Stimulated activated effector memory CD8-positive, alpha-beta T cell treated with anti-CD3 and anti-CD28 coated beads, Interleukin-12 subunit alpha, Interleukin-12 subunit beta, amount 100 ng/mL, for 72 hours (primary cell): ENCODE results near the gene PTGDR2.

Experiments used
- ATAC-seq: fragments of 150-1000 bp; cut with Tn5 transposase; 2 replicates; pipeline ENCODE4 v1.10.0; 2021
- DNase-seq, 2 donors: peaks; one replicate each; pipeline ENCODE4 v3.0.0; 2021 to 2022; ENCODE audit warnings: low spot score in 2 of 2
- H3K27ac Mint-ChIP-seq: one replicate; pipeline ENCODE4 v1.8.0; 2022; ENCODE audit warnings: mild to moderate bottlenecking, mixed read lengths
- H3K36me3 Mint-ChIP-seq: one replicate; pipeline ENCODE4 v1.8.0; 2022; ENCODE audit warnings: mild to moderate bottlenecking, mixed read lengths
- H3K4me1 Mint-ChIP-seq: one replicate; pipeline ENCODE4 v1.8.0; 2022; ENCODE audit warnings: mixed read lengths
- H3K4me3 Mint-ChIP-seq: one replicate; pipeline ENCODE4 v1.8.0; 2022; ENCODE audit warnings: mild to moderate bottlenecking, mixed read lengths
- H3K9me3 Mint-ChIP-seq: one replicate; pipeline ENCODE4 v1.8.0; 2022; ENCODE audit warnings: mixed read lengths

The PTGDR2 gene

GRCh38 chr11:60854140-60854846 is 1.5 kb downstream of the PTGDR2 start:
- no peak overlapping the region for H3K4me3 Mint-ChIP-seq
- ATAC-seq (no peak), DNase-seq (no peak)
- peaks cover 19% of the 10 kb centered on the region for H3K4me1 Mint-ChIP-seq
- no peaks in the 10 kb centered on the region for H3K9me3 Mint-ChIP-seq
- no peak overlapping the region for H3K27ac Mint-ChIP-seq
- H3K36me3 Mint-ChIP-seq = peaks cover 26% of the 10 kb centered on the region

GRCh38 chr11:60852982-60853950 is 2.5 kb downstream of the PTGDR2 start:
- Mint-ChIP-seq H3K9me3 (no peaks in the 10 kb centered on the region), H3K36me3 (peaks cover 37% of the 10 kb centered on the region), H3K4me1 (peaks cover 14% of the 10 kb centered on the region)

GRCh38 chr11:60852117-60852981 is 3.4 kb downstream of the PTGDR2 start:
- Mint-ChIP-seq H3K9me3 (no peaks in the 10 kb centered on the region), H3K4me1 (peaks cover 5% of the 10 kb centered on the region), H3K36me3 (peaks cover 46% of the 10 kb centered on the region), H3K27ac (no peak overlapping the region), H3K4me3 (no peak overlapping the region)
- DNase-seq (no peak), ATAC-seq (no peak)

More at GRCh38 chr11:60852982-60853950, 2.5 kb downstream of the PTGDR2 start:
- ATAC-seq (no peak), DNase-seq (no peak)
- Mint-ChIP-seq H3K27ac (no peak overlapping the region), H3K4me3 (no peak overlapping the region)

GRCh38 chr11:60851327-60852104 is 4.2 kb downstream of the PTGDR2 start:
- H3K9me3 Mint-ChIP-seq = no peaks in the 10 kb centered on the region
- no peak for DNase-seq
- H3K4me1 Mint-ChIP-seq = peaks cover 5% of the 10 kb centered on the region
- H3K27ac Mint-ChIP-seq = no peak overlapping the region
- ATAC-seq = no peak
- H3K4me3 Mint-ChIP-seq = no peak overlapping the region
- H3K36me3 Mint-ChIP-seq = peaks cover 54% of the 10 kb centered on the region

GRCh38 chr11:60849641-60850520 is 5.9 kb downstream of the PTGDR2 start:
- Mint-ChIP-seq H3K36me3 (peaks cover 69% of the 10 kb centered on the region), H3K4me1 (peaks cover 18% of the 10 kb centered on the region), H3K9me3 (no peaks in the 10 kb centered on the region), H3K4me3 (no peak overlapping the region), H3K27ac (no peak overlapping the region)
- no peak for ATAC-seq
- DNase-seq = no peak

GRCh38 chr11:60848714-60849151 is 7.0 kb downstream of the PTGDR2 start:
- no peak for DNase-seq
- peak overlapping the region; percentile 45 for H3K27ac Mint-ChIP-seq
- no peaks in the 10 kb centered on the region for H3K9me3 Mint-ChIP-seq
- H3K4me1 Mint-ChIP-seq = peaks cover 29% of the 10 kb centered on the region
- peaks cover 77% of the 10 kb centered on the region for H3K36me3 Mint-ChIP-seq
- no peak overlapping the region for H3K4me3 Mint-ChIP-seq
- no peak for ATAC-seq

GRCh38 chr11:60847896-60848295 is 7.9 kb downstream of the PTGDR2 start:
- no peak overlapping the region for H3K27ac Mint-ChIP-seq

GRCh38 chr11:60847281-60847680 is 8.5 kb downstream of the PTGDR2 start:
- no peak overlapping the region for H3K4me3 Mint-ChIP-seq
- no peak overlapping the region for H3K27ac Mint-ChIP-seq
- ATAC-seq (no peak), DNase-seq (no peak)
- no peaks in the 10 kb centered on the region for H3K9me3 Mint-ChIP-seq
- peaks cover 80% of the 10 kb centered on the region for H3K36me3 Mint-ChIP-seq
- H3K4me1 Mint-ChIP-seq = peaks cover 42% of the 10 kb centered on the region

More at GRCh38 chr11:60847896-60848295, 7.9 kb downstream of the PTGDR2 start:
- ATAC-seq (no peak), DNase-seq (no peak)
- H3K36me3 Mint-ChIP-seq = peaks cover 81% of the 10 kb centered on the region
- H3K4me1 Mint-ChIP-seq = peaks cover 38% of the 10 kb centered on the region
- no peaks in the 10 kb centered on the region for H3K9me3 Mint-ChIP-seq
- no peak overlapping the region for H3K4me3 Mint-ChIP-seq

GRCh38 chr11:60845338-60845737 is 10.4 kb downstream of the PTGDR2 start:
- ATAC-seq = no peak

GRCh38 chr11:60844870-60845221 is 10.9 kb downstream of the PTGDR2 start:
- peaks cover 69% of the 10 kb centered on the region for H3K36me3 Mint-ChIP-seq

More at GRCh38 chr11:60845338-60845737, 10.4 kb downstream of the PTGDR2 start:
- Mint-ChIP-seq H3K27ac (peak overlapping the region; percentile 93), H3K4me3 (peak overlapping the region; percentile 93), H3K36me3 (peaks cover 74% of the 10 kb centered on the region), H3K9me3 (no peaks in the 10 kb centered on the region), H3K4me1 (peaks cover 58% of the 10 kb centered on the region)
- no peak for DNase-seq

GRCh38 chr11:60844045-60844869 is 11.5 kb downstream of the PTGDR2 start:
- DNase-seq (no peak), ATAC-seq (no peak)
- peak overlapping the region; percentile 93 for H3K27ac Mint-ChIP-seq
- peaks cover 60% of the 10 kb centered on the region for H3K4me1 Mint-ChIP-seq
- no peaks in the 10 kb centered on the region for H3K9me3 Mint-ChIP-seq
- peak overlapping the region; percentile 93 for H3K4me3 Mint-ChIP-seq
- H3K36me3 Mint-ChIP-seq = peaks cover 67% of the 10 kb centered on the region

More at GRCh38 chr11:60844870-60845221, 10.9 kb downstream of the PTGDR2 start:
- peak overlapping the region; percentile 93 for H3K27ac Mint-ChIP-seq
- peaks cover 60% of the 10 kb centered on the region for H3K4me1 Mint-ChIP-seq
- H3K9me3 Mint-ChIP-seq = no peaks in the 10 kb centered on the region
- DNase-seq = no peak
- no peak for ATAC-seq
- peak overlapping the region; percentile 93 for H3K4me3 Mint-ChIP-seq

- peaks cover 54% of the 10 kb centered on the region for H3K36me3 Mint-ChIP-seq
- H3K9me3 Mint-ChIP-seq = no peaks in the 10 kb centered on the region
- peak overlapping the region; percentile 93 for H3K4me3 Mint-ChIP-seq
- no peak for DNase-seq
- H3K27ac Mint-ChIP-seq = peak overlapping the region; percentile 93
- ATAC-seq = no peak
- H3K4me1 Mint-ChIP-seq = peaks cover 55% of the 10 kb centered on the region
Observed at GRCh38 chr11:60842668-60843600, 12.8 kb downstream of the PTGDR2 start.
